Measurements from ENCODE around the gene KCNE3.

The KCNE3 gene

GRCh38 chr11:74466916-74467885 lies at the start of gene KCNE3:
Gene KCNE3 (minus strand): TSS chr11:74467549. CDS start chr11:74457563, 9,986 bp downstream.
- DNase-seq, result no peak

GRCh38 chr11:74507582-74507981 lies 40.2 kb upstream of the KCNE3 start:
- DNase-seq, result no peak

GRCh38 chr11:74506823-74507222 lies 39.5 kb upstream of the KCNE3 start:
- no peak for DNase-seq

- DNase-seq, result no peak
These were observed 38.6 kb upstream of the KCNE3 start for GRCh38 chr11:74505911-74506310.

- DNase-seq, result no peak
These were observed 36.8 kb upstream of the KCNE3 start for GRCh38 chr11:74504100-74504691.

- DNase-seq, result no peak
These were observed 27.6 kb upstream of the KCNE3 start for GRCh38 chr11:74494916-74495315.

- DNase-seq, result peak; percentile 92
These were observed 26.7 kb upstream of the KCNE3 start for GRCh38 chr11:74493791-74494630.

- peak; percentile 99 for DNase-seq
These were observed 25.8 kb upstream of the KCNE3 start, which contains the start of gene LIPT2 for GRCh38 chr11:74492974-74493790. Gene LIPT2 (minus strand): TSS chr11:74493724. CDS start chr11:74493703, 21 bp downstream.

- no peak for DNase-seq
These were observed 24.7 kb upstream of the KCNE3 start for GRCh38 chr11:74492084-74492483.

- DNase-seq, result no peak
These were observed 23.6 kb upstream of the KCNE3 start for GRCh38 chr11:74490941-74491340.

GRCh38 chr11:74487875-74488274 lies 20.5 kb upstream of the KCNE3 start:
- DNase-seq, result no peak

- no peak for DNase-seq
These were observed 18.5 kb upstream of the KCNE3 start for GRCh38 chr11:74485868-74486267.

GRCh38 chr11:74480688-74481417 lies 13.5 kb upstream of the KCNE3 start:
- DNase-seq, result no peak

GRCh38 chr11:74479732-74480123 lies 12.4 kb upstream of the KCNE3 start:
- no peak for DNase-seq

- DNase-seq, result no peak
These were observed 11.8 kb upstream of the KCNE3 start for GRCh38 chr11:74478877-74479731.

GRCh38 chr11:74476536-74476935 lies 9.2 kb upstream of the KCNE3 start:
- no peak for DNase-seq

GRCh38 chr11:74474316-74474715 lies 7.0 kb upstream of the KCNE3 start:
- no peak for DNase-seq

- no peak for DNase-seq
These were observed 6.2 kb upstream of the KCNE3 start for GRCh38 chr11:74473382-74474173.

GRCh38 chr11:74471668-74472429 lies 4.5 kb upstream of the KCNE3 start:
- DNase-seq, result no peak
